GM12865 (cell line): ENCODE data around the gene NPHP4.

Experiments
- DNase-seq: peaks from one replicate; pipeline ENCODE4 v3.0.0; 2010; ENCODE audit warnings: low read depth
- H3K4me3 ChIP-seq: 2 replicates; pipeline ENCODE4 v1.5.1; 2011; ENCODE audit warnings: mild to moderate bottlenecking, low read depth, low read length, control low read depth
- CTCF ChIP-seq: IDR thresholded peaks from 2 replicates; pipeline ENCODE4 v1.5.1; 2011; ENCODE audit warnings: low read length, control low read depth, low read depth, inconsistent platforms; ENCODE audit not compliant: insufficient read depth; ENCODE audit errors: missing control alignments

The NPHP4 gene

DNA sequence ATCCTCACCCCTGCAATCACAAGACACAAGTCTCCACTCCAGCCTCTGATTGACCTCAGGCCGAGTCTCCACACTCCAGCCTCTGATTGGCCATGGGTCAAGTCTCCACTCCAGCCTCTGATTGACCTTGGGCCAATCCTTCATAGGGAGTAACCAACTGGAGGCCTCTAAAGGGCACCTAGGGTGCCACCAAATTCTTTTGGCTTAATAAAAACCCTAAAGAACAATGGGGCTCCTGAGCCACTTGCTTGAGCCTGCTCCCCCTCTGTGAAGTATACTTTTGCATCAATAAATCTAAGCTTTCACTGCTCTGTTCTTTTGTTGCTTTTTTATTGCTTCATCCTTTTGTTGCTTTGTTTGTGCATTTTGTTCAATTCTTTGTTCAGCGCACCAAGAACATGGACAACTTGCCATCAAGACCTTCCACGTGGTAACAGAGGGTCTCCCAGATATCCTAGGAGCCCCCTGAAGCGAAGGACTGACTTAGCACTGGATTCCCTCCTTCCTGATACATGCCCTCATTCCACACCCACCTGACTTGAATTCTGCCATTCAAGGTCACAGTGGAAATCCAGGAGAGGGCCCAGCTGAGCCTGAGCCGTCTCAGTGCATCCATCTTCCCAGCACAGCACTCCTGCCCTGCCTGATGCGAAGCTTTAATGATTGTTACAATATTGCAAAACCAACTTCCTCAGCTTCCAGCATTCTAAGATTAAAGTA is 152.9 kb downstream of the NPHP4 start:
- TF ChIP-seq CTCF: no peak
- no peak for DNase-seq
- H3K4me3 ChIP-seq: no peak overlapping the region

DNA sequence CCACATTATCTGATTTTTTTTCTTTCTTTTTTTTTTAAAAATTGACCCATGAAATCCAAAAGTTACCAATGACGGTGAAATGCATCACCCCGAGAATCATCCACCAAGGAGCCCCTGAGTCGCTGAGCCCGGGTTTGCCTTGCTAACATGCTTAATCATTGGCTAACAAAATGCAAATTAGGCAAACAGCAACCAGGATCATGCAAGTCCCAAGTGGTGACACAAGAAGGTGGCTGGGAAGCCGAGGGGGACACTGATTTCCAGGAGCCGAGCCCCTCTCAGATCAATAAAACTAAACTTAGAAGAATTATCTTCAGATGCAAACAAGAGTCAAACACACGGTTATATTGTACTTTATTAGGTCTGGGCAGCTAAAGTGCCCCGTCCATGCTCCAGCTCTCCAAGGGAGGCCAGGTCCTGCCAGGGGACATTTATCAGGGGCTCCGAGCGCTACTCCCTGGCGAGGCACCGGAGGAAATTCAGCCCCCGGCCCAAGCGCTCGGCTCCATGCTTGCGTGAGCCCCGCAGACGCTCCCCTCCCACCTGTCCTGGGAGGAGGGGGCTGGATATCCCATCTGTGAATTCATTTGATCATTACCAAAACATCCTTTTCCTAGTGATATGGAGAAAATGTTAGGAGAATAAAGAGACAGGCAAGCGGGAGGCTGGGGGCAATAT is 154.1 kb downstream of the NPHP4 start:
- no peak for TF ChIP-seq CTCF
- no peak overlapping the region for H3K4me3 ChIP-seq
- DNase-seq: no peak

GRCh38 chr1:5836776-5837440 is 155.3 kb downstream of the NPHP4 start:
- H3K4me3 ChIP-seq: no peak overlapping the region
- DNase-seq: no peak
- no peak for TF ChIP-seq CTCF

- TF ChIP-seq CTCF: no peak
- no peak overlapping the region for H3K4me3 ChIP-seq
- DNase-seq: no peak
Measured at GRCh38 chr1:5835179-5835562, 157.1 kb downstream of the NPHP4 start.

- no peak for TF ChIP-seq CTCF
- H3K4me3 ChIP-seq: no peak overlapping the region
- DNase-seq: no peak
Measured at GRCh38 chr1:5834477-5835178, 157.6 kb downstream of the NPHP4 start.

GRCh38 chr1:5833911-5834310 is 158.3 kb downstream of the NPHP4 start:
- DNase-seq: no peak
- TF ChIP-seq CTCF: no peak
- H3K4me3 ChIP-seq: no peak overlapping the region
